ENCODE measurements around the gene KDM8.
A peak's percentile ranks its signal among the peaks of the same experiment; 100 is the strongest.

DNA sequence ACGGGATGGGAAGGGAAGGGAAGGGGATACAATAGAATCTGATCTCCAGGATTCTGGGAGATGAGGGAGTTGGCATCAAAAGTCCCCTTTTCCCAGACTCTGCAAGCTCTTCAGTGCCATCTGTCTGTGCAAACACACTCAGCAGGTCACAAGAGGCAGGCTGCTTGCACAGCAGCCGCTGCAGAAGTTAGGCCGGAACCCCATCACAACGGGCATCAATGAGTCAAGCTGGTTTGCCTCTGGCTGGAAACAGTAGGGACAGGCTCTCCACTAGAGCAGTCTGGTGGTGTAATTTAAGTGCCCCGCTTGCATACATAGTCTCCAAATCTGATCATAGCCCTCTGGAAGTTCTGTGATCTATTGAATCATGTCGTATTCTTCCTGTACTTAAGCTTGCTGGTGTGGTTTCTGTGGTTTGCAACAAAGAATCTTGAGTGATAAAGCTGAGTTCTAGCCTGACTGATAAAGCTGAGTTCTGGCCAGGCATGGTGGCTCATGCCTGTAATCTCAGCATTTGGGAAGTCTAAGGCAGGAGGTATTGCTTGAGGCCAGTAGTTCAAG lies 33.7 kb upstream of the KDM8 start:
- TF ChIP-seq, protein P1, sequence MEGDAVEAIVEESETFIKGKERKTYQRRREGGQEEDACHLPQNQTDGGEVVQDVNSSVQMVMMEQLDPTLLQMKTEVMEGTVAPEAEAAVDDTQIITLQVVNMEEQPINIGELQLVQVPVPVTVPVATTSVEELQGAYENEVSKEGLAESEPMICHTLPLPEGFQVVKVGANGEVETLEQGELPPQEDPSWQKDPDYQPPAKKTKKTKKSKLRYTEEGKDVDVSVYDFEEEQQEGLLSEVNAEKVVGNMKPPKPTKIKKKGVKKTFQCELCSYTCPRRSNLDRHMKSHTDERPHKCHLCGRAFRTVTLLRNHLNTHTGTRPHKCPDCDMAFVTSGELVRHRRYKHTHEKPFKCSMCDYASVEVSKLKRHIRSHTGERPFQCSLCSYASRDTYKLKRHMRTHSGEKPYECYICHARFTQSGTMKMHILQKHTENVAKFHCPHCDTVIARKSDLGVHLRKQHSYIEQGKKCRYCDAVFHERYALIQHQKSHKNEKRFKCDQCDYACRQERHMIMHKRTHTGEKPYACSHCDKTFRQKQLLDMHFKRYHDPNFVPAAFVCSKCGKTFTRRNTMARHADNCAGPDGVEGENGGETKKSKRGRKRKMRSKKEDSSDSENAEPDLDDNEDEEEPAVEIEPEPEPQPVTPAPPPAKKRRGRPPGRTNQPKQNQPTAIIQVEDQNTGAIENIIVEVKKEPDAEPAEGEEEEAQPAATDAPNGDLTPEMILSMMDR (IDR thresholded peaks at IDR 0.05; ENCODE audit: extremely low read depth in 1 of 2, insufficient read depth in 1 of 2, low read depth in 1 of 2, low read length in 2 of 2) = peak in 1 of 2 donors; percentile 10
- TF ChIP-seq POLR2AphosphoS5 (IDR thresholded peaks at IDR 0.05; ENCODE audit: insufficient read depth, low read depth, low read length) = no peak
- TF ChIP-seq POLR2A (IDR thresholded peaks at IDR 0.05; ENCODE audit: low read depth, low read length) = no peak
- TF ChIP-seq EZH2 (IDR thresholded peaks at IDR 0.05; ENCODE audit: borderline replicate concordance, low read depth, low read length, severe bottlenecking) = no peak
- TF ChIP-seq, protein P2, sequence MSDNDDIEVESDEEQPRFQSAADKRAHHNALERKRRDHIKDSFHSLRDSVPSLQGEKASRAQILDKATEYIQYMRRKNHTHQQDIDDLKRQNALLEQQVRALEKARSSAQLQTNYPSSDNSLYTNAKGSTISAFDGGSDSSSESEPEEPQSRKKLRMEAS (IDR thresholded peaks at IDR 0.05; ENCODE audit: insufficient read depth, insufficient read length) = no peak
- no peak for TF ChIP-seq JUN (IDR thresholded peaks at IDR 0.05; ENCODE audit: borderline replicate concordance, insufficient read depth, insufficient read length, low read depth)
- TF ChIP-seq FOS (IDR thresholded peaks at IDR 0.05; ENCODE audit: borderline replicate concordance, insufficient read depth, low read length) = no peak
- TF ChIP-seq MYC (IDR thresholded peaks at IDR 0.05; ENCODE audit: low read depth, low read length) = no peak
